Limb (tissue), 2 donors: ENCODE data around the gene PIP4K2C.
"Not testable (repeated sequence)": the region's sequence is repeated elsewhere in the genome, so short reads cannot be mapped to it uniquely, and the experiment has no call there.

Experiments
- DNase-seq, 2 donors: peaks; one replicate each; pipeline ENCODE4 v3.0.0-alpha.2; 2016; ENCODE audit errors: extremely low spot score in 2 of 2

Gene PIP4K2C

GRCh38 chr12:57632958-57633840 is 42.2 kb downstream of the PIP4K2C start, which contains the start of gene B4GALNT1:
Gene B4GALNT1, minus strand, starts transcription at chr12:57633201. Its CDS starts 1,069 bp downstream, at chr12:57632132.
- peak; percentile 54 to 85 for DNase-seq

GRCh38 chr12:57636731-57637130 is 45.7 kb downstream of the PIP4K2C start:
- not testable (repeated sequence) for DNase-seq

GRCh38 chr12:57637364-57637763 is 46.4 kb downstream of the PIP4K2C start:
- DNase-seq = no peak

GRCh38 chr12:57638096-57638495 is 47.1 kb downstream of the PIP4K2C start:
- DNase-seq = no peak

GRCh38 chr12:57640175-57641042 is 49.4 kb downstream of the PIP4K2C start:
- no peak for DNase-seq

DNA sequence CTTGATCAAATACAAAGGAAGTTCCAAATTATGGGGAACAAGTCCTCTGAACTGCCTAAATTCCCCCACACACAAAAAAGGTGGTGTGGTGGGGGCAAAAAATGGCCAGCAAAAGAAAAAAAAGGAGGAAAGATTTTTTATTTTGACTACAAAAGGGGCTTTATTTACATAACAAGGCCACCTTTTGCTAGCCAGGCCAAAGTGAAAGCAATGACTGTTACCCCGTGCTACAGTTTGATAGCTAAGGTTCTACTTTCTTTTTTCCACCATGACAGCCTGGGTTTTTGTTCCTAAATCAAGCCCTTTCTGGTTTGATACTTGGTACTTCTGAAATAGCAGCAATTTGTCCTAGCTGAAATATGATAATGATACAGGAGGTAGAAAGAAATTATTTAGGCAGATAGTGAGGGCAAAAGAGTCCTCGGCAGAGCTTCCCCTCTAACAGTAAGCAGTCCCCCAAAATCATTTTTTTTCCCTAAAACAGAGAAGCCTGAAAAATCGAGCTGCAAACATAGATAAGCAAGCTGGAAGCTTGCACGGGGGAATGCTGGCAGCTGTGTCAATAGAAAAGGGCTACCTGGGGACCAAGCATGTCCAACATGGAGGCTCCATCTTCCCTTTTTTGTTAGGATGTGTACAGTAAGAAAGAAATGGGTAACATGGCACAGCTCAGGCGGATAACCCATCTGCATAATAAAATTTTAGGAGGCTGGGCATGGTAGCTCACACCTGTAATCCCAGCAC is 50.9 kb downstream of the PIP4K2C start:
- DNase-seq = no peak

GRCh38 chr12:57645990-57646658 is 55.1 kb downstream of the PIP4K2C start:
- not testable (repeated sequence) for DNase-seq

- not testable (repeated sequence) for DNase-seq
These were observed 55.7 kb downstream of the PIP4K2C start for GRCh38 chr12:57646659-57647049.
